Measurements from ENCODE around the gene ANKRD55. TPM values are rescaled to one million over a fixed set of nuclear protein-coding genes. Genes with fewer than 3 reads are reported as not detected.
"Not testable (repeated sequence)": the region's sequence is repeated elsewhere in the genome, so short reads cannot be mapped to it uniquely, and the experiment has no call there.

ANKRD55 gene
- total RNA-seq, 1 experiment from 2014 or later, result 0.27 TPM

DNA sequence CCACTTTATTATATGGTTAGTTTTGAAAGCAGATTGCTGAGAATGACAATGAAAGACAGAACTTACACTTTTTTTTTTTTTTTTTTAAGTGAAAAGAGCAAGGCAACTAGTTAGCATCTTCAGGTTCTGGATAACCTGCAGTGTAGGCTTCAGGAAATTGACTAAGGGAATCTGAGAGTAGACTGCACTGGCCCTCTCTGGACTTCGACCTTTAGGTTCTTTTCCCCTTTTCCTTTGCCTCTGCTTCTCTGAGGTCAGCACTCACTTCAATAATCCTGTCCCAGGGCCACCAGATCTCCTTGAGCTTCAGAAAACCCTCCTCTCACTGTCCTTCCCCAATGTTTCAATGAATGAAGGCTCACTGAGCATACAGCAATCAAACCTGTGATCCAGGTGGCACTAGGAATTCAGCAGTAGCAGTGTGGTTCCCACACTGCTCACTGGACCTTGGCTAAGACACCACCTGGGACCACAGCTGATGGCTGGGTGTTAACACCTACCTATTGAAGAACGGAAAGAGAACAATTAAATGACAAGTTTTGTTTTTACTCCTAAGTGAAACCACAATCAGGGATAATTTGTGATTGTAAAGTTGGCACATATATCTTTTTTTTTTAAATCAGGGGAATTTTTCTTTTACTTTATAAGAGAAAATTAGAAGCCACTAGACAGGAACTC, 152.6 kb downstream of the ANKRD55 start:
- Mint-ChIP-seq H3K4me3 (ENCODE audit: unreplicated experiment) (no peak overlapping the region), H3K27ac (ENCODE audit: unreplicated experiment) (peak overlapping the region; percentile 61), H3K36me3 (ENCODE audit: insufficient read depth, unreplicated experiment) (peaks cover 18% of the 10 kb centered on the region), H3K9me3 (ENCODE audit: unreplicated experiment) (peaks cover 15% of the 10 kb centered on the region), H3K4me1 (ENCODE audit: low read depth, unreplicated experiment) (peaks cover 54% of the 10 kb centered on the region), H3K27me3 (ENCODE audit: insufficient read depth, unreplicated experiment) (no peaks in the 10 kb centered on the region)
- Histone ChIP-seq H3K4me1 (peaks cover 43% of the 10 kb centered on the region), H3K9me3 (no peaks in the 10 kb centered on the region), H3K4me3 (ENCODE audit: low read depth, low read length) (no peak overlapping the region), H3K36me3 (ENCODE audit: control insufficient read depth, insufficient read depth, low read length) (no peaks in the 10 kb centered on the region), H3K27me3 (replicated peaks; ENCODE audit: control insufficient read depth, insufficient read depth, low read length) (no peaks in the 10 kb centered on the region)
- intact Hi-C loops (cut with micrococcal nuclease; ENCODE audit: unreplicated experiment), result no loop called here
- ChIA-PET POLR2A (no interaction called here), CTCF (interaction anchor here (0.7 kb wide), 1 partner anchor 179 kb away, joined by 5 read pairs; no protein-coding TSS in a partner anchor)
- DNase-seq, result no peak
- TF ChIP-seq, protein P1, sequence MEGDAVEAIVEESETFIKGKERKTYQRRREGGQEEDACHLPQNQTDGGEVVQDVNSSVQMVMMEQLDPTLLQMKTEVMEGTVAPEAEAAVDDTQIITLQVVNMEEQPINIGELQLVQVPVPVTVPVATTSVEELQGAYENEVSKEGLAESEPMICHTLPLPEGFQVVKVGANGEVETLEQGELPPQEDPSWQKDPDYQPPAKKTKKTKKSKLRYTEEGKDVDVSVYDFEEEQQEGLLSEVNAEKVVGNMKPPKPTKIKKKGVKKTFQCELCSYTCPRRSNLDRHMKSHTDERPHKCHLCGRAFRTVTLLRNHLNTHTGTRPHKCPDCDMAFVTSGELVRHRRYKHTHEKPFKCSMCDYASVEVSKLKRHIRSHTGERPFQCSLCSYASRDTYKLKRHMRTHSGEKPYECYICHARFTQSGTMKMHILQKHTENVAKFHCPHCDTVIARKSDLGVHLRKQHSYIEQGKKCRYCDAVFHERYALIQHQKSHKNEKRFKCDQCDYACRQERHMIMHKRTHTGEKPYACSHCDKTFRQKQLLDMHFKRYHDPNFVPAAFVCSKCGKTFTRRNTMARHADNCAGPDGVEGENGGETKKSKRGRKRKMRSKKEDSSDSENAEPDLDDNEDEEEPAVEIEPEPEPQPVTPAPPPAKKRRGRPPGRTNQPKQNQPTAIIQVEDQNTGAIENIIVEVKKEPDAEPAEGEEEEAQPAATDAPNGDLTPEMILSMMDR (IDR thresholded peaks at IDR 0.05; ENCODE audit: insufficient read depth in 1 of 2, low read depth in 1 of 2, low read length in 1 of 2, severe bottlenecking in 1 of 2, unreplicated experiment in 1 of 2), result no peak
- BruUV-seq (replicated peaks), result no TSS peak

DNA sequence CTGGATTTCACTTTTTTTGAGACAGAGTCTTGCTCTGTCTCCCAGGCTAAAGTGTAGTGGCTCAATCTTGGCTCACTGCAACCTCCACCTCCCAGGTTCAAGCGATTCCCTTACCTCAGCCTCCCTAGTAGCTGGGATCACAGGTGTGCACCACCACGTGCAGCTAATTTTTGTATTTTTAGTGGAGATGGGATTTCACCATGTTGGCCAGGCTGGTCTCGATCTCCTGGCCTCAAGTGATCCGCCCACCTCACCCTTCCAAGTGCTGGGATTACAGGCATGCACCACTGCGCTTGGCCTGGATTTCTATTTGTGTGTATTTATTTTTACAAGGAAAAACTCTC, 154.0 kb downstream of the ANKRD55 start:
- CTCF ChIA-PET, result interaction anchor here (0.6 kb wide), 1 partner anchor 87 kb away, joined by 3 read pairs; no protein-coding TSS in a partner anchor
- intact Hi-C loops (cut with micrococcal nuclease; ENCODE audit: unreplicated experiment), result not testable (repeated sequence)
- peaks cover 39% of the 10 kb centered on the region for H3K4me1 ChIP-seq

DNA sequence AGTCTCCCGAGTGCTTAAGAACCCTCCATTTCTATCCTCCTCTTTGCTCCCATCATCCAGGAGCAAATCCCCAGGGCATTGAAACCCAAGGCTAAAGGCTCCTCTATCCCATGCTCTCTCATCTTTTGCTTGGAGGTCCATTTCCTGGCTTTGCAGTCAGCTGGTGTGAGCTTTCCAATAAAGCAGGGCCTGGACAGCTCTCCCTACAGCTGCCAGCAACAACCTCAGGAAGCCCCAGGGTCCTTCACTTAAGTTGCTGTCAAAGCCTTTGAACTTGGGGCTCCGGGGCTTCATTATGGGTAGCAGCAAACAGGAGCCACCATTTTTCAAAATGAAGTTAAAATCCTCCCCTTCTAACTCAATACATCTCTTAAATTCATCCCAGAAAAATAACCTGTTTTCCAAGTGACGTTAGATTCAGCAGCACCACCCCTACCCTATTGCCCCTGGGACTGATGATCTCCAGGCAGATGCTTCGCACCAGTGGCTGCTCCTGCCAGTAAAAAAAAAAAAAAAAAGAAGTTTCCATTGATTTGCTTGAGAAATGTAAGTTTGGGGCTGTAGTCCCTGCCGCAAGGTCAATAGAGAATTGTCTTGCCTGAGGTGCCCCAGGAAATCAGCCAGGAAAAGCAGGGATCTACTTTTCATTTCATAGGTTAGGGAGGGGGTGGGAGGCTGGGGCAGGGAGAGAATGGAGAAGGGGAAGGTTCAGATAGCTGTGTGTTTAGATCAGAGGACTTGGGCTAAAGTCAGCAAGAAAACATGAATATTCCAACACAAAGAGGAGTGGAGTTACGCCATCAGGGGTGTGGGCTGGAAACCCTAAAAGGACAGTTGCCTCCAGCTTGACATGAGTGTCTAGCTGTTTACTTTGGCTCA, 154.6 kb downstream of the ANKRD55 start:
- H3K36me3 ChIP-seq (ENCODE audit: control insufficient read depth, insufficient read depth, low read length), result no peaks in the 10 kb centered on the region
- Mint-ChIP-seq H3K4me3 (ENCODE audit: unreplicated experiment) (no peak overlapping the region), H3K27me3 (ENCODE audit: insufficient read depth, unreplicated experiment) (no peaks in the 10 kb centered on the region), H3K4me1 (ENCODE audit: low read depth, unreplicated experiment) (peaks cover 47% of the 10 kb centered on the region), H3K9me3 (ENCODE audit: unreplicated experiment) (peaks cover 6% of the 10 kb centered on the region), H3K27ac (ENCODE audit: unreplicated experiment) (peak overlapping the region; percentile 42), H3K36me3 (ENCODE audit: insufficient read depth, unreplicated experiment) (peaks cover 10% of the 10 kb centered on the region)
- no peak for DNase-seq
- TF ChIP-seq, protein P1 (IDR thresholded peaks at IDR 0.05; ENCODE audit: insufficient read depth in 1 of 2, low read depth in 1 of 2, low read length in 1 of 2, severe bottlenecking in 1 of 2, unreplicated experiment in 1 of 2), result no peak
- H3K4me1 ChIP-seq, result peaks cover 41% of the 10 kb centered on the region
- no peak overlapping the region for H3K4me3 ChIP-seq (ENCODE audit: low read depth, low read length)
- CTCF ChIA-PET, result no interaction called here
- no TSS peak for BruUV-seq (replicated peaks)
- H3K9me3 ChIP-seq, result no peaks in the 10 kb centered on the region
- intact Hi-C loops (cut with micrococcal nuclease; ENCODE audit: unreplicated experiment), result no loop called here
- POLR2A ChIA-PET, result no interaction called here
- no peaks in the 10 kb centered on the region for H3K27me3 ChIP-seq (replicated peaks; ENCODE audit: control insufficient read depth, insufficient read depth, low read length)

More for the DNA sequence above, 154.0 kb downstream of the ANKRD55 start:
- H3K4me3 ChIP-seq (ENCODE audit: low read depth, low read length); BruUV-seq (replicated peaks); POLR2A ChIA-PET; H3K9me3 ChIP-seq; H3K27me3 ChIP-seq (replicated peaks; ENCODE audit: control insufficient read depth, insufficient read depth, low read length); H3K4me3 Mint-ChIP-seq (ENCODE audit: unreplicated experiment); H3K27ac Mint-ChIP-seq (ENCODE audit: unreplicated experiment); H3K27me3 Mint-ChIP-seq (ENCODE audit: insufficient read depth, unreplicated experiment); H3K36me3 ChIP-seq (ENCODE audit: control insufficient read depth, insufficient read depth, low read length); DNase-seq: not testable (repeated sequence)
- peaks cover 47% of the 10 kb centered on the region for H3K4me1 Mint-ChIP-seq (ENCODE audit: low read depth, unreplicated experiment)
- H3K36me3 Mint-ChIP-seq (ENCODE audit: insufficient read depth, unreplicated experiment), result peaks cover 16% of the 10 kb centered on the region
- H3K9me3 Mint-ChIP-seq (ENCODE audit: unreplicated experiment), result peaks cover 12% of the 10 kb centered on the region

Measured in Caco-2 (cell line).